ENCODE results near the gene SMARCB1. TPM values are rescaled to one million over a fixed set of nuclear protein-coding genes. Genes with fewer than 3 reads are reported as not detected.

Gene SMARCB1
- total and polyA plus RNA-seq, 10 donors: 64.2 to 166 (median 85.8) TPM

DNA sequence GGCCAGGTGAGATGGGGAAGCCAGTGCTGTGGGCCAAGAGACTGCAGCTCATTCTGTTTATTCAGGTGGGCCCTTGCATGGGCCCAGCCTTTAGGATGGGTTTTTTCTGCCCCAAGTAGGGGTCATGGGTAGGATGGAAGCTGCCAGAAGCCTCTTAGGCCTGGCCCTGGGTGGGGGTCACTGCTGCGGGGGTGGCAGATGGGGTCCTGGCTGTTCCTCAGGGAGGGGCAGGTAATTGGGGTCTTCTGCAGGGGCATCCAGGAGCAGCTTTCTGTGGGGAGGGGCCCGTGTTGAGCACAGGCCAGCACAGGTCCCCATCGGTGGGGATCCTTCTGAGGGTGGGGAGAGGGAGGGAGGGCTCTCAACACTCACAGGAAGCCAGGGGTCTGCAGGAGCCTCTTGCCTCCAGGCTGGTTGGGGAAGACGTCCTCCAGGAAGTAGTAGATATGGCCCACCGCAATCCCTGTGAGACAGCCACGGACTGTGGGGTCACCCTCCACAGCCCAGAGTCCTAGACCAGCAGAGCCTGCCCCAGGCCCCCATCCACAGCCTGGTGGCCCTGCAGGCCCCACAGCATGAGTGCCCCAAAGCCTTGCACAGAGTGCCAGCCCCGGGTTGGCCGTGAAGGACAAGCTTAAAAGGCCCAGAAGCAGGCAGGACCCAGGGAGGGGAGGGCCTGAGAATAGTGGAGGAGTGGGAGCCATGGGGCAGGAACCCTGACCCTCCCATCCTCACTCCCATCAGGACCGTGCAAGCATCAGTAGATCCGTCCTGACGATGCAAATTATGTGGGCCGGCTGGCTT is 50.1 kb downstream of the SMARCB1 start:
- WGBS, 5 donors: 65 to 80% (median 67%) methylated on average over 7 to 12 of the region's 12 CpGs
- Histone ChIP-seq H3K9me3 (no peaks in the 10 kb centered on the region), H3K36me3 (peaks cover 0 to 53% (median 46%) of the 10 kb centered on the region in 6 donors), H3K27me3 (replicated peaks in 1 of 7) (no peaks in the 10 kb centered on the region), H3K27ac (peak overlapping the region in 3 of 8 donors; percentile 23 to 86 (median 81)), H3K4me1 (peaks cover 9 to 43% (median 33%) of the 10 kb centered on the region in 6 donors), H3K4me3 (peak overlapping the region in 2 of 8 donors; percentile 64 to 86)
- peak; percentile 71 for DNase-seq
- no peak for TF ChIP-seq POLR2AphosphoS5 (IDR thresholded peaks at IDR 0.05)
- intact Hi-C loops (cut with DNase I; ENCODE audit: low total_unique reads): no loop called here

DNA sequence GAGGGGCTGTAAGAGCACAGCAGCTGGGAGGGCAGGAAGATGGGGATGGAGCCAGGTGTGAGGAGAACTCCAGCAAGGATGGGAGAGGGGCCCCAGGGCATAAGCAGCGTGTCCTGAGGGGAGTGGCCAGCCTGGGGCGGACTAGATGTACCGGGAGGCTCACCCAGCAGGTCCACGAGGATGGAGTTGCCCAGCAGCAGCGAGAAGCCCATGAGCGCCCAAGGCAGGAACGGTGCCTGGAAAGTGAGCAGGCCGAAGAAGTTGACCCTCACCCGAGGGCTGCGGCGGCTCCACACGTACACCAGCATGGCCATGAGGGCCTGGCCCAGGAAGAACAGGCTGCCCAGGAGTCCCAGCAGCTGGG is 50.7 kb downstream of the SMARCB1 start:
- intact Hi-C loops (cut with DNase I; ENCODE audit: low total_unique reads): no loop called here
- peak; percentile 80 for DNase-seq
- H3K27ac ChIP-seq: peak overlapping the region in 5 of 8 donors; percentile 79 to 86 (median 80)

DNA sequence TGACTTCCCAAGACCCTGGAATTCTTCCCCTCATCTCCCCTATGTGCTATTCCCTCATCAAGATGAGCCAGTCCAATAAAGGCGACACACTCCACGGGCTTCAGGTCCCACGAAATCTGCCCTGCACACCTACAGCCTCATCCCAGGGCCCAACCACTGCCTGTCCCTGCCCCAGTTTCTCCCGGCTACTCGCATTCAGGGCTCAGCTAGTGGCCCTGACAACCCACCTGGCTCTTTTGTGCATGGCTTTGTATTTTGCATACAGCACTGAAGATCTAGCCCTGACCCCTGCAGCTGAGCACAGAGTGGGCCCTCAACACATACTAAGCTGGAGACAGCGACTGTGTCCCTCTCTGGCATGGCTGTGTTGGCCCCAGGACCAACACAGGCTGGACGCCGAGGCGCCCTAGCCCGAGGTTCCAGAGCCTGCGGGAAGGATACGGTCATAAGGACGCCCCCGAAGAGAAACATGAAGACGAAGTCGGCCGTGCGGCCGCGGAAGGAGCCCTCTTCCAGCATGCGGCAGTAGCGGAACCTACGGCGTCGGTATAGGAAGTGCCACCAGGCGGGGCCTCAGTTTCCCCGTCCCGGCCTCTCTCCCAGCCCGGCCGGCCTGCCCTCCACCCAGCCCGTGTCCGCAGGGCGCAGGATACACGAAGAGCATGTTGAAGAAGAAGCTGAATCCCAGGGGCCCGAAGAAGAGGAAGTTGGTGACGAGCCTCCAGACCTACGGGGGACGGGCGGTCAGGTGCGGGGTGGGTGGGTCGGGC is 51.3 kb downstream of the SMARCB1 start:
- H3K27me3 ChIP-seq (replicated peaks in 1 of 7): no peaks in the 10 kb centered on the region
- H3K9me3 ChIP-seq: no peaks in the 10 kb centered on the region
- H3K27ac ChIP-seq: peak overlapping the region; percentile 17 to 86 (median 80)
- peak overlapping the region; percentile 53 to 86 (median 68) for H3K4me3 ChIP-seq
- peaks cover 0 to 41% (median 35%) of the 10 kb centered on the region in 6 donors for H3K36me3 ChIP-seq
- DNase-seq: peak; percentile 88
- H3K4me1 ChIP-seq: peaks cover 9 to 43% (median 33%) of the 10 kb centered on the region in 6 donors
- TF ChIP-seq POLR2A (IDR thresholded peaks at IDR 0.05) (no peak), POLR2AphosphoS5 (IDR thresholded peaks at IDR 0.05) (no peak)
- TF ChIP-seq, protein P1, sequence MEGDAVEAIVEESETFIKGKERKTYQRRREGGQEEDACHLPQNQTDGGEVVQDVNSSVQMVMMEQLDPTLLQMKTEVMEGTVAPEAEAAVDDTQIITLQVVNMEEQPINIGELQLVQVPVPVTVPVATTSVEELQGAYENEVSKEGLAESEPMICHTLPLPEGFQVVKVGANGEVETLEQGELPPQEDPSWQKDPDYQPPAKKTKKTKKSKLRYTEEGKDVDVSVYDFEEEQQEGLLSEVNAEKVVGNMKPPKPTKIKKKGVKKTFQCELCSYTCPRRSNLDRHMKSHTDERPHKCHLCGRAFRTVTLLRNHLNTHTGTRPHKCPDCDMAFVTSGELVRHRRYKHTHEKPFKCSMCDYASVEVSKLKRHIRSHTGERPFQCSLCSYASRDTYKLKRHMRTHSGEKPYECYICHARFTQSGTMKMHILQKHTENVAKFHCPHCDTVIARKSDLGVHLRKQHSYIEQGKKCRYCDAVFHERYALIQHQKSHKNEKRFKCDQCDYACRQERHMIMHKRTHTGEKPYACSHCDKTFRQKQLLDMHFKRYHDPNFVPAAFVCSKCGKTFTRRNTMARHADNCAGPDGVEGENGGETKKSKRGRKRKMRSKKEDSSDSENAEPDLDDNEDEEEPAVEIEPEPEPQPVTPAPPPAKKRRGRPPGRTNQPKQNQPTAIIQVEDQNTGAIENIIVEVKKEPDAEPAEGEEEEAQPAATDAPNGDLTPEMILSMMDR (IDR thresholded peaks at IDR 0.05 in 8 of 11, conservative IDR thresholded peaks at IDR 0.05 in 3 of 11): no peak
- 16 to 32% (median 21%) methylated on average over 19 to 41 of the region's 41 CpGs for WGBS, 5 donors
- intact Hi-C loops (cut with DNase I; ENCODE audit: low total_unique reads): no loop called here

More for the DNA sequence above, 50.7 kb downstream of the SMARCB1 start:
- TF ChIP-seq, protein P1 (IDR thresholded peaks at IDR 0.05 in 8 of 11, conservative IDR thresholded peaks at IDR 0.05 in 3 of 11): no peak
- TF ChIP-seq POLR2AphosphoS5 (IDR thresholded peaks at IDR 0.05) (no peak), POLR2A (IDR thresholded peaks at IDR 0.05) (no peak)
- H3K4me3 ChIP-seq: peak overlapping the region in 5 of 8 donors; percentile 53 to 86 (median 79)
- no peaks in the 10 kb centered on the region for H3K9me3 ChIP-seq
- H3K36me3 ChIP-seq: peaks cover 0 to 47% (median 40%) of the 10 kb centered on the region in 6 donors
- 84 to 93% (median 88%) methylated on average over 11 to 12 of the region's 12 CpGs for WGBS, 5 donors
- H3K4me1 ChIP-seq: peaks cover 9 to 43% (median 33%) of the 10 kb centered on the region in 6 donors
- no peaks in the 10 kb centered on the region for H3K27me3 ChIP-seq (replicated peaks in 1 of 7)

DNA sequence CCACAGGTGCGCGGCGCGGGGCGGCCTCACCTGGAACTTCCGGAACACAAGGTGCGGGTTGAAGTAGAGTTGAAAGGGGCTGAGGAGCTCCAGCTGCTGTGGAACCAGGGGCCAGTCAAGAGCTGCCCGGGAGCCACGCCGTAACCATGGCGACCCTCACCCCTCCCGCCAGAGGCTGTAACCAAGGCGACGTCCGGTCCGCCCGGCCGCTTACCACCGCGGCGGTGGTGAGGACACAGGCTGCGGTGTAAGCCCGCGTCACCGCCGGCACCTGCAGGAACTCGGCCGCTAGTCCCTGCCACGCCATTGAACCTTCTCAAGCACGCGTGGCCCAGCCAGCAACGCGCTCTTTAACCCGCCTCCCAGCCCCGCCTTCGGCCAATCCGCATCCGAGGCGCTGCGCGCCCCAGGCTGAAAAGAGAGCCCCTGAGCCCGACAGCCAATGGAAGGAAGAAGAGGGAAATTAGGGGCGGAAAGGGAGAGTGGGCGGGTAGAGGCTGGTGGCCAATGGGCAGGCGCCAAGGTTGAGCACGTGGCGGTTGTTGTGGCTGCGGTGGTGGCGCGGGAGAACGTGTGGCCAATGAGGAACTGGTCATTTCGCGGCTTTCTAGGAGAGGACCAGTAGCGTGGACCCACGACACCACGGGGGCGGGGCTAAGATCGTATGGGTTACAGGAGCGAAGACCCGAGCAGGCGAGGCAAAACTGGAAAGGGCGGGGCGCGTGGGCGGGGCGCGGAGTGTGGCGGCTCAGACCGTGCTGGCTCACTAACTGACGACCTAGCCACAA is 52.1 kb downstream of the SMARCB1 start, which contains the start of gene DERL3:
Gene DERL3 (minus strand): TSS at position 326 of the 788 bp plus-strand sequence. CDS start 19 bp downstream, at position 307.
- peak; percentile 99 for DNase-seq
- no peak for TF ChIP-seq POLR2A (IDR thresholded peaks at IDR 0.05)
- TF ChIP-seq, protein P1 (IDR thresholded peaks at IDR 0.05 in 8 of 11, conservative IDR thresholded peaks at IDR 0.05 in 3 of 11): peak in 4 of 11 experiments; percentile 16 to 33 (median 30)
- TF ChIP-seq POLR2AphosphoS5 (IDR thresholded peaks at IDR 0.05): peak; percentile 73 to 83 (median 78)
- intact Hi-C loops (cut with DNase I; ENCODE audit: low total_unique reads): no loop called here
- Histone ChIP-seq H3K4me3 (peak within 1 kb of the TSS; percentile 53 to 86 (median 68)), H3K36me3 (peaks cover 0 to 33% (median 27%) of the 10 kb centered on the region in 6 donors), H3K27ac (peak within 1 kb of the TSS; percentile 17 to 86 (median 80)), H3K4me1 (peaks cover 9 to 49% (median 39%) of the 10 kb centered on the region in 6 donors), H3K9me3 (no peaks in the 10 kb centered on the region), H3K27me3 (replicated peaks in 1 of 7) (no peaks in the 10 kb centered on the region)
- 0 to 2% (median 1%) methylated on average over 40 to 70 of the region's 70 CpGs for WGBS, 5 donors
